Brain microvascular endothelial cell (primary cell): ENCODE results near the gene CCL24.
"Not testable (repeated sequence)": the region's sequence is repeated elsewhere in the genome, so short reads cannot be mapped to it uniquely, and the experiment has no call there.

Source experiments
- DNase-seq: peaks from one replicate; pipeline ENCODE4 v3.0.0-alpha.2; 2020
- H3K27ac ChIP-seq: fragments of 250-450 bp; sonication (Bioruptor Pico); 2 replicates; pipeline ENCODE4 v1.5.1; 2020; ENCODE audit warnings: mild to moderate bottlenecking, moderate library complexity
- H3K27me3 ChIP-seq: fragments of 250-450 bp; sonication (Bioruptor Pico); replicated peaks from 2 replicates; pipeline ENCODE4 v1.5.1; 2020; ENCODE audit warnings: mild to moderate bottlenecking
- H3K36me3 ChIP-seq: fragments of 250-450 bp; sonication (Bioruptor Pico); replicated peaks from 2 replicates; pipeline ENCODE4 v1.5.1; 2020; ENCODE audit warnings: mild to moderate bottlenecking
- H3K4me3 ChIP-seq: 2 replicates; pipeline ENCODE4 v1.5.1; 2011; ENCODE audit warnings: low read depth, mild to moderate bottlenecking, control low read depth, low read length, moderate library complexity
- in situ Hi-C: cut with HindIII; loops from 2 replicates; pipeline ENCODE4 v1.10.0; 2017; ENCODE audit warnings: low sequenced_read_pairs, low pct_ligation_motif_present
- TF ChIP-seq, protein P1 (sequence below): IDR thresholded peaks from 2 replicates; pipeline ENCODE4 v1.5.1; 2011; ENCODE audit warnings: low read depth, mild to moderate bottlenecking, moderate library complexity, low read length, control low read depth, inconsistent platforms; ENCODE audit errors: missing control alignments

CCL24 gene, protein sequence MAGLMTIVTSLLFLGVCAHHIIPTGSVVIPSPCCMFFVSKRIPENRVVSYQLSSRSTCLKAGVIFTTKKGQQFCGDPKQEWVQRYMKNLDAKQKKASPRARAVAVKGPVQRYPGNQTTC

DNA sequence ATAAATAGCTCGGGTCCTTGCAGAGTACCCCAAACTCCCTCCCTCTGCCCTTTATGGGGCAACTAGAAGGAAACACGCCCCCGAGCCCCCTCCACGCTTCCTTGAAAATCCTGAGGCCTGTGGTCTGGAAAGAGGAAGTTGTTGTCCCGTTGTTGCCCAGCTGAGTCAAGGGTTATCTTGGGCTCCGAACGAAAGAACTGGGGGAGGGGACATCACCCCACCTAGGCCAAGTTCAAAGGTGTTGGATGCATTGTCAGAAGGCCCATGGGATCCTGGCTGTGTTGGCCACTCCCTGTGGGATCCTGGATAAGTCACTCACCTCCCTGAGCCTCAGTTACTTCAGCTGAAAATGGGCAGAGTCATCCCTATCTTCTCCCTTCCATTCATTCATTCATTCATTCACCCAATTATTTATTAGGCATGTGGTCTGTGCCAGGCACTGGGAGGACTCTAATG is at the start of gene CCL24:
Gene CCL24 (minus strand): TSS at position 26 of the 456 bp plus-strand sequence. CDS start 91 bp downstream, outside the sequence.
- Histone ChIP-seq H3K27me3 (no peaks in the 10 kb centered on the region), H3K36me3 (no peaks in the 10 kb centered on the region), H3K4me3 (no peak within 1 kb of the TSS), H3K27ac (no peak within 1 kb of the TSS)
- TF ChIP-seq, protein P1, sequence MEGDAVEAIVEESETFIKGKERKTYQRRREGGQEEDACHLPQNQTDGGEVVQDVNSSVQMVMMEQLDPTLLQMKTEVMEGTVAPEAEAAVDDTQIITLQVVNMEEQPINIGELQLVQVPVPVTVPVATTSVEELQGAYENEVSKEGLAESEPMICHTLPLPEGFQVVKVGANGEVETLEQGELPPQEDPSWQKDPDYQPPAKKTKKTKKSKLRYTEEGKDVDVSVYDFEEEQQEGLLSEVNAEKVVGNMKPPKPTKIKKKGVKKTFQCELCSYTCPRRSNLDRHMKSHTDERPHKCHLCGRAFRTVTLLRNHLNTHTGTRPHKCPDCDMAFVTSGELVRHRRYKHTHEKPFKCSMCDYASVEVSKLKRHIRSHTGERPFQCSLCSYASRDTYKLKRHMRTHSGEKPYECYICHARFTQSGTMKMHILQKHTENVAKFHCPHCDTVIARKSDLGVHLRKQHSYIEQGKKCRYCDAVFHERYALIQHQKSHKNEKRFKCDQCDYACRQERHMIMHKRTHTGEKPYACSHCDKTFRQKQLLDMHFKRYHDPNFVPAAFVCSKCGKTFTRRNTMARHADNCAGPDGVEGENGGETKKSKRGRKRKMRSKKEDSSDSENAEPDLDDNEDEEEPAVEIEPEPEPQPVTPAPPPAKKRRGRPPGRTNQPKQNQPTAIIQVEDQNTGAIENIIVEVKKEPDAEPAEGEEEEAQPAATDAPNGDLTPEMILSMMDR: no peak
- no peak for DNase-seq
- in situ Hi-C loops: no loop called here

DNA sequence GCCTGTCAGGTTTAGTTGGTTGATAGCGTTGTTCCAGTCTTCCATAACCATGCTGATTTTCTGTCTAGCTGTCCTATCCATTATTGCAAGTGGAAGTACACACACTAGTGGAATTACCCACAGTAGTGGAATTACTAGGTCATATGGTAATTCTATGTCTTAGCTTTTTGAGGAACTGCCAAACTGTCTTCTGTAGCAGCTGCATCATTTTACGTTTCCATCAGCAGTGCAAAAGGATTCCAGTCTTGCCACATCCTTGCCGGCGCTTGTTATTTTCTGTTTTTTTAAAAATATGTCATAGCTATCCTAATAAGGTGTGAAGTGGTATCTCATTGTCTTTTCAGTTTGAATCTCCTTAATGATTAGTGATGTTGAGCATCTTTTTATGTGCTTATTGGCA is 48.0 kb upstream of the CCL24 start:
- in situ Hi-C loops: no loop called here

DNA sequence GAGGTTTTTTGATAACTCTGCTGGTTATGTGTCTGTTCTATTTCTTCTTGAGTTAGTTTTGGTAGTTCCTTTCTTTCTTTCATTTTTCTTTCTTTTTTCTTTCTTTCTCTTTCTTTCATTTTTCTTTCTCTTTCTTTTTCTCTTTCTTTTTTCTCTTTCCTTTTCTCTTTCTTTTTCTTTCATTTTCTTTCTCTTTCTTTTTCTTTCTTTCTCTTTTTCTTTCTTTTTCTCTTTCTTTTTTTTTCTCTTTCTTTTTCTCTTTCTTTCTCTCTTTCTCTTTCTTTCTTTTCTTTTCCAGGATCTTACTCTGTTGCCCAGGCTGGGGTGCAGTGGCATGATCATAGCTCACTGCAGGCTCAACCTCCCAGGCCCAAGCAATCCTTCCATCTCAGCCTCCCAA is 44.8 kb upstream of the CCL24 start:
- H3K4me3 ChIP-seq: no peak overlapping the region
- TF ChIP-seq, protein P1: no peak
- no peak overlapping the region for H3K27ac ChIP-seq
- DNase-seq: no peak
- H3K36me3 ChIP-seq: no peaks in the 10 kb centered on the region
- H3K27me3 ChIP-seq: no peaks in the 10 kb centered on the region
- in situ Hi-C loops: no loop called here

More for the DNA sequence above, 48.0 kb upstream of the CCL24 start:
- no peak overlapping the region for H3K4me3 ChIP-seq
- no peak overlapping the region for H3K27ac ChIP-seq
- H3K36me3 ChIP-seq: no peaks in the 10 kb centered on the region
- DNase-seq: no peak
- H3K27me3 ChIP-seq: no peaks in the 10 kb centered on the region
- TF ChIP-seq, protein P1: no peak

DNA sequence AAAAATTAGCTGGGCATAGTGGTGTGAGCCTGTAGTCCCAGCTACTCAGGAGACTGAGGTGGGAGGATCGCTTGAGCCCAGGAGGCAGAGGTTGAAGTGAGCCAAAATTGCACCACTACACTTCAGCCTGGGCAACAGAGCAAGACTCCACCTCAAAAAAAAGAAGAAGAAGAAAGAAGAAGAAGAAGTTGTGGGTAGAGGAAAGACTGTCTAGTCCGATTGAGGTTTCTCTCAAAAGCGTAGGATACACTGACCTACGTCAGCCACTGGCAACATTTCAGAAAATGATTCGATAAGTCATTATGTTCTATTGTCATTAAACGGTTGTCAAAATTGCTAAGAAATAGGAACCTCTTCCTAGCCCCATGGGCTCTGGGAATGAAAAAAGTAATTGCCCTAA is 42.9 kb upstream of the CCL24 start:
- DNase-seq: no peak
- H3K27ac ChIP-seq: no peak overlapping the region
- H3K27me3 ChIP-seq: no peaks in the 10 kb centered on the region
- in situ Hi-C loops: no loop called here
- TF ChIP-seq, protein P1: no peak
- no peaks in the 10 kb centered on the region for H3K36me3 ChIP-seq
- H3K4me3 ChIP-seq: no peak overlapping the region

DNA sequence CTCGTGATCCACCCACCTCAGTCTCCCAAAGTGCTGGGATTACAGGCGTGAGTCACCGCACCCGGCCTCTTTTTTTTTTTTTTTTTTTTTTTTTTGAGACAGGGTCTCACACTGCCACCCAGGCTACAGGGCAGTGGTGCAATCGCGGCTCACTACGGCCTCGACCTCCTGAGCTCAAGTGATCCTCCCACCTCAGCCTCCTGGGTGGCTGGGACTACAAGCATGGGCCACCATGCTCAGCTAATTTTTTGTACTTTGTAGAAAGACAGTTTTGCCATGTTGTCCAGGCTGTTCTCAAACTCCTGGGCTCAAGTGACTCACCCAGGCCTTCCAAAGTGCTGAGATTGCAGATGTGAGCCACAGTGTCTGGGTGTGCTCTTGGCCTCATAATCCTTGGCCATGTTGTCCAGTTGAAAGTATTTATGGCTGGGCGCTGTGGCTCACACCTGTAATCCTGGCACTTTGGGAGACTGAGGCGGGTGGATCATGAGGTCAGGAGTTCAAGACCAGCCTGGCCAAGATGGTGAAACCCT is 41.3 kb upstream of the CCL24 start:
- H3K27ac ChIP-seq, H3K36me3 ChIP-seq, H3K27me3 ChIP-seq, in situ Hi-C loops, DNase-seq, H3K4me3 ChIP-seq: not testable (repeated sequence)

DNA sequence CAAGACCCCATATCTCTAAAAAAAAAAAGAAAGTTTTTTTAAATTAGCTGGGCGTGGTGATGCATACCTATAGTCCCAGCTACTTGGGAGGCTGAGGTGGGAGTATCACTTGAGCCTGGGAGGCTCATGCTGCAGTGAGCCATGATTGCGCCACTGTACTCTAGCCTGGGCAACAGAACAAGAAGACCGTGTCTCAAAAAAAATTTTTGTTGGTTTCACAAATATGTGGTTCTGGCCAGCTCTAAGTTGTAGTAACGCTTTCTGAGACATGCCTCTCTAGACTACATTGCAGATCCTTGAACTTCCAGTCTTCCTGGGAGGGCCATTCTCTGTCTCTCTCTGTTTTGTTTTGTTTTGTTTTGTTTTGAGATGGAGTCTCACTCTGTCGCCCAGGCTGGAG is 40.6 kb upstream of the CCL24 start:
- Histone ChIP-seq H3K27me3 (no peaks in the 10 kb centered on the region), H3K27ac (no peak overlapping the region), H3K36me3 (no peaks in the 10 kb centered on the region), H3K4me3 (no peak overlapping the region)
- DNase-seq: peak; percentile 20
- TF ChIP-seq, protein P1: no peak
- in situ Hi-C loops: no loop called here
